ENCODE measurements around the gene FAM43A.

FAM43A gene

DNA sequence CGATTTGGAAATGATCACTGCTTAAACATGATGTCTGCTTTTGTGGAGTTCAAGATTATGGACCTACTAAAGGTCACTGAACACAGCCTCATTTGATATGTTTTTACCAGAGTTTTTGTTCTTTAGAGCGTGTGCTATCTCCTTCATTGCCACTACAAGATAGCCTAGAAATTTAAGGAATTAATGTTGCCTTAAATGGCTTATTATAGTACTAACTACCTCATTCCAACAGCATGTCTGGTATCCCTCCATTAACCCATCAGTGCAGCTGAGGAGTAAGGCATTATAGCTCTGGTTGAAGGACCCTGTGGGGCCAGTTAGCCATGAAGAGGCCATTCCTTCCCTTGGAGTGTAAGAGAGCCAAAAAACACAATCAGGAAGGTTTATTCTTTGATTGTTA is 2.3 kb upstream of the FAM43A start:
- H3K4me3 ChIP-seq (ENCODE audit: low read depth, low read length) = no peak overlapping the region
- DNase-seq (ENCODE audit: low read depth) = no peak
- TF ChIP-seq CTCF (IDR thresholded peaks at IDR 0.05; ENCODE audit: control insufficient read depth, extremely low read depth, insufficient read depth) = no peak

DNA sequence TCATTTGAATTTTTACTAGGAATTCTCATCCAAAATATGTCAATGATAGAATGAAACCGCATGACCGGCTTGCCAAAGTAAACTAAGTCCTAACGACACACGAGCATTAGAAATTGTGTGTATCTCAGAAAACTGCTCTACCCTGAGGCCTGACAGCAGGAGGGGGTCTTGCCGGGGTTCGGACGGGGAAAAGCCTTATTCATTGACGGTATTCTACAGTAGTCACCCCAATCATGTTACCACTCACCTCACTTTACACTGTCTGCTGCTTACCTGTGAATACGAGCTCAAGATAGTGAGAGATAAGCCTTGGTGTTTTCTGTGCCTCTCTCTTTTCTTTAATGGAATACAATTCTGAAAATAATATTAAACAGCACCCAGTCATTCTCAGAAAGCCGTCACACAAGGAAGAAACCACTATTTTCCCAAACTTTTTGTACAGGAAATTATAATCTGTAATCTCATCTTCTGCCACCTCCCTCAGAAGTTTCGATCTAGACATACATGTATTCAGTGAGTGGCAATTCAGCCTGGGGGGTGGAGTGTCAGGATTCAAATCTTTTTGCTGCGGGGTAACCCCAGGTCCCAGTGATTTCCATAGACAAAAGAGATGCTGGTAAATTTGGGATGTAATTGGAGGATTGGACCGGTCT is 492 bp upstream of the FAM43A start:
- H3K4me3 ChIP-seq (ENCODE audit: low read depth, low read length) = peak overlapping the region; percentile 77
- no peak for TF ChIP-seq CTCF (IDR thresholded peaks at IDR 0.05; ENCODE audit: control insufficient read depth, extremely low read depth, insufficient read depth)
- DNase-seq (ENCODE audit: low read depth) = no peak

DNA sequence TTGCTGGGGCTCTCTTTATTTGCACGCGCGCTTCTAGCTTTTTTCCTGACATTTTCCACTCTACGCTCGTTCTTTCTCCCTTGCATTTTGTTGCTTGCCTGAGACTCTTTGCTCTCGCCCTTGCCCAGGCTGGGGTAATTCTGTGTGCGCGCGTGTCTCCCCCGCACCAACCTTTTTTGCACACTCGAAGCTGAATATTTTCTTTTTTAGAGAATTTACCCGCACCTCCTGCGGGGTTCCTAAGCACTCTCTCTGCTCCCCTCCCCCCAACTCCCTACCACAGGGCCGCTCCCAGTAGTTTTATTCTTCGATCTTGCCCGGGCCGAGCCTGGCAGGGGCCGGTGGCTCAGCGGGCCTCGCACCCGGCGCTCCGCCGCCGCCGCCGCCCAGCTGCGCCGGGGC is 732 bp downstream of the FAM43A start:
- TF ChIP-seq CTCF (IDR thresholded peaks at IDR 0.05; ENCODE audit: control insufficient read depth, extremely low read depth, insufficient read depth) = no peak; the same call in 1 of the 2 replicates
- H3K4me3 ChIP-seq (ENCODE audit: low read depth, low read length) = peak overlapping the region; percentile 77
- no peak for DNase-seq (ENCODE audit: low read depth)

GRCh38 chr3:194686816-194687637 is 1.3 kb downstream of the FAM43A start:
- no peak for DNase-seq (ENCODE audit: low read depth)
- H3K4me3 ChIP-seq (ENCODE audit: low read depth, low read length) = peak overlapping the region; percentile 77
- peak; percentile 33; the same call in 1 of the 2 replicates for TF ChIP-seq CTCF (IDR thresholded peaks at IDR 0.05; ENCODE audit: control insufficient read depth, extremely low read depth, insufficient read depth)

DNA sequence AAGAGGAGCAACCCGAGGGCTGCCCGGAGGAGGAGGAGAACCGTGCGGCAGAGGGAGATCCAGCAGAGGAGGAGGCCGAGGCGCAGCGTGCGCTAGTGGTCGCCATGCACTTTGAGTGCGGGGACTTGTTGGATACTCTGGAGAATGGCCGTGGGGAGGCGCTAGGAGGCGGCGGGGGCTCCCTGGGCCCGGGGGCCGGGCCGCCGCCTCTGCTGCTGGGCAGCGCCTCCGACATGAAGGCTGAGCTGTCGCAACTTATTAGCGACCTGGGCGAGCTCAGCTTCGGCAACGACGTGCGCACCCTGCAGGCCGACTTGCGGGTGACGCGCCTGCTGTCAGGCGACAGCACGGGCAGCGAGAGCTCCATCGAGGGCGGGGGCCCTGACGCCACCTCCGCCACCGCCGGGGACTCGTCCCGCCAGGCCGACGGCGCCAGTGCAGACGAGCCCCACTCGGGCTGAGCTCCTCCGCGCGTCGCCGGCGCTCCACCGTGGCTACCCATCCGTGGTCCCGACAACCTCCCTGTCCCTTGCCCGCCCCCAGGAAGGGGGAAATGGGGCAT is 2.0 kb downstream of the FAM43A start:
- TF ChIP-seq CTCF (IDR thresholded peaks at IDR 0.05; ENCODE audit: control insufficient read depth, extremely low read depth, insufficient read depth) = no peak
- no peak for DNase-seq (ENCODE audit: low read depth)
- H3K4me3 ChIP-seq (ENCODE audit: low read depth, low read length) = no peak overlapping the region; the same call in 1 of the 2 replicates

DNA sequence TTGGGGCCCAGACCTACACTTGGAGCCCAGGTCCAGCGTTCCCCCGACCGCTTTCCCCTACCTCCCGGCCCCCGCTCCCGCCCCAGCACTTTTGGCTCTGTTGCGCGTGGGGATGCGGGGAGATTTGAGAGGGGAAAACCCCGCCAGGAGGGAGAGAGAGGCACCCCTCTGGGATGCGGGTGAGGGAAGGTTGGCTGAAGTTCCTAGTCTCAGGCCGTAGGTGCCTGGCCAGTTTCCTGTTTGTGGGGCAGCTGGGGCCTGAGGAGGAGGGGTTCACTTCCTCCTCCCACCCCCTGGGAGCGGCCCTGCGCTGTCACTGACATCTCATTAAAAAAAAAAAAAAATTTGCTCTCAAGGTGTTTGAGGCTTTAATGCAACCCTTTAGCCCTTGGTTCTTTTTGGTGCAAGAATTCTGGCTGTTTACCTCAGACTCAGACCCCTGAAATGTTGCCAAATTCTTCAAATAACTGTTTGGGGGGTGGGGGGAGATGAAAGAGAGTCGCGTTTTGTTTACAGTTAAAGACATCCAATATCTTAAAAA is 2.6 kb downstream of the FAM43A start:
- no peak overlapping the region for H3K4me3 ChIP-seq (ENCODE audit: low read depth, low read length)

More for the DNA sequence above, 2.6 kb downstream of the FAM43A start:
- TF ChIP-seq CTCF (IDR thresholded peaks at IDR 0.05; ENCODE audit: control insufficient read depth, extremely low read depth, insufficient read depth) = no peak
- DNase-seq (ENCODE audit: low read depth) = no peak
